Activated naive CD8-positive, alpha-beta T cell treated with anti-CD3 and anti-CD28 coated beads, Interleukin-2, amount 50 U/mL, for 24 hours (primary cell): ENCODE results near the gene PRIM1.
A peak's percentile ranks its signal among the peaks of the same experiment; 100 is the strongest.

Experiments
- ATAC-seq: fragments of 150-1000 bp; cut with Tn5 transposase; one replicate; pipeline ENCODE4 v1.10.0; 2021
- DNase-seq: peaks from one replicate; pipeline ENCODE4 v3.0.0; 2021
- H3K27ac Mint-ChIP-seq: one replicate; pipeline ENCODE4 v1.8.0; 2021; ENCODE audit warnings: mild to moderate bottlenecking, mixed read lengths
- H3K27me3 Mint-ChIP-seq: one replicate; pipeline ENCODE4 v1.8.0; 2021; ENCODE audit warnings: mixed read lengths
- H3K36me3 Mint-ChIP-seq: one replicate; pipeline ENCODE4 v1.8.0; 2021; ENCODE audit warnings: low read depth, mixed read lengths
- H3K4me1 Mint-ChIP-seq: one replicate; pipeline ENCODE4 v1.8.0; 2021; ENCODE audit warnings: mixed read lengths
- H3K4me3 Mint-ChIP-seq: one replicate; pipeline ENCODE4 v1.8.0; 2021; ENCODE audit warnings: mild to moderate bottlenecking, moderate library complexity, mixed read lengths
- H3K9me3 Mint-ChIP-seq: one replicate; pipeline ENCODE4 v1.8.0; 2021; ENCODE audit warnings: mixed read lengths

Gene PRIM1

DNA sequence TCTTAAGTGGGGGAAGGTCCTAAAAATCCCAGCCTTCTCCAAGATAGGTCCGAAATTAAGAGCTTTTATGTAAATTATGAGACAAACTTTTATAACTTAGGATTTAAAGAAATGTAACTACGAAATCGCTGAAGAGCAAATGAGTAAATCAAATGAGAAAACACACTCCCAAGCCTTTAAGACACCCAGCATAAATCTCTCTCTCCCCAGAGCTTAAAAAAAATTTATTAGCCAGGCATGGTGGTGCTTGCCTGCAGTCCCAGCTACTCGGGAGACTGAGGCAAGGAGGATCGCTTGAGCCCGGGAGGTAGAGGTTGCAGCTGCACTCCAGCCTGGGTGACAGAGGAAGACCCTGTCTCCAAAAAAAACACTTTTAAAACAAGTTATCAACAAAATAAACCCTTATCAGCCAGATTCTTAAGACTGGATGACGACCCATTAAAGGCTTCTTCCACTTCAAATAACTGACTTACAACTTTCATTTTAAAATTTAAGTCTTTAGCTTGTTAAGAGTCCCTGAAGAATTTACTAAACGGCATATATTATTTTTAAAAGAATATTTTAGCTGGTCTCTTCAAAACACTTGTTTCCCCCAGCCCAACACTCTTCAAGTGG, 67.3 kb downstream of the PRIM1 start:
- no peak for DNase-seq
- peaks cover 62% of the 10 kb centered on the region for H3K36me3 Mint-ChIP-seq

DNA sequence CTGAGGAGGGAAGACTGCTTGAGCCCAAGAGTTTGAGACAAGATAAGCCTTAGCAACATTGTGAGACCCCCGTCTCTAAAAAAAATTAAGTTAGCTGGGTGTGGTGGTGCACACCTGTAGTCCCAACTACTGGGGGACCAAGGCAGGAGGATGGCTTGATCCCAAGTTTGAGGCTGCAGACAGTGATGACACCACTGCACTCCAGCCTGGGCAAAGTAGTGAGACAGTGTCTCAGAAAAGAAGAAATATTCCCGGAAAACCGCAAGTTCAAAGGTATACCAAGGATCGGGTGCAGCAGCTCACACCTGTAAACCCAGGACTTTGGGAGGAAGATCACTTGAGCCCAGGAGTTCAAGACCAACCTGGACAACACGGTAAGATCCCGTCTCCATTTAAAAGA, 69.8 kb downstream of the PRIM1 start:
- ATAC-seq = no peak
- H3K4me3 Mint-ChIP-seq = peak overlapping the region; percentile 99
- no peaks in the 10 kb centered on the region for H3K9me3 Mint-ChIP-seq
- H3K36me3 Mint-ChIP-seq = peaks cover 73% of the 10 kb centered on the region
- H3K27ac Mint-ChIP-seq = peak overlapping the region; percentile 80
- H3K27me3 Mint-ChIP-seq = no peaks in the 10 kb centered on the region
- no peak for DNase-seq
- peaks cover 72% of the 10 kb centered on the region for H3K4me1 Mint-ChIP-seq

More for the DNA sequence above, 67.3 kb downstream of the PRIM1 start:
- Mint-ChIP-seq H3K27me3 (peaks cover 2% of the 10 kb centered on the region), H3K4me1 (peaks cover 61% of the 10 kb centered on the region), H3K9me3 (no peaks in the 10 kb centered on the region), H3K27ac (peak overlapping the region; percentile 95), H3K4me3 (peak overlapping the region; percentile 99)
- no peak for ATAC-seq
